Measurements from ENCODE around the gene NUMB. TPM values are rescaled to one million over a fixed set of nuclear protein-coding genes. Genes with fewer than 3 reads are reported as not detected.

NUMB gene
- total RNA-seq, 1 experiment from 2014 or later = 81.5 TPM

- intact Hi-C loops (cut with micrococcal nuclease) = no loop called here
- Mint-ChIP-seq H3K4me1 (ENCODE audit: insufficient read depth, unreplicated experiment) (peaks cover 15% of the 10 kb centered on the region), H3K27ac (ENCODE audit: low read depth, unreplicated experiment) (no peak overlapping the region), H3K4me3 (ENCODE audit: unreplicated experiment) (no peak overlapping the region), H3K27me3 (ENCODE audit: insufficient read depth, unreplicated experiment) (no peaks in the 10 kb centered on the region), H3K9me3 (ENCODE audit: unreplicated experiment) (no peaks in the 10 kb centered on the region), H3K36me3 (ENCODE audit: insufficient read depth, unreplicated experiment) (no peaks in the 10 kb centered on the region)
- ChIA-PET CTCF (no interaction called here), POLR2A (interaction anchor here (0.7 kb wide), 1 partner anchor 44 kb away, joined by 3 read pairs; no protein-coding TSS in a partner anchor)
- TF ChIP-seq, protein P1, sequence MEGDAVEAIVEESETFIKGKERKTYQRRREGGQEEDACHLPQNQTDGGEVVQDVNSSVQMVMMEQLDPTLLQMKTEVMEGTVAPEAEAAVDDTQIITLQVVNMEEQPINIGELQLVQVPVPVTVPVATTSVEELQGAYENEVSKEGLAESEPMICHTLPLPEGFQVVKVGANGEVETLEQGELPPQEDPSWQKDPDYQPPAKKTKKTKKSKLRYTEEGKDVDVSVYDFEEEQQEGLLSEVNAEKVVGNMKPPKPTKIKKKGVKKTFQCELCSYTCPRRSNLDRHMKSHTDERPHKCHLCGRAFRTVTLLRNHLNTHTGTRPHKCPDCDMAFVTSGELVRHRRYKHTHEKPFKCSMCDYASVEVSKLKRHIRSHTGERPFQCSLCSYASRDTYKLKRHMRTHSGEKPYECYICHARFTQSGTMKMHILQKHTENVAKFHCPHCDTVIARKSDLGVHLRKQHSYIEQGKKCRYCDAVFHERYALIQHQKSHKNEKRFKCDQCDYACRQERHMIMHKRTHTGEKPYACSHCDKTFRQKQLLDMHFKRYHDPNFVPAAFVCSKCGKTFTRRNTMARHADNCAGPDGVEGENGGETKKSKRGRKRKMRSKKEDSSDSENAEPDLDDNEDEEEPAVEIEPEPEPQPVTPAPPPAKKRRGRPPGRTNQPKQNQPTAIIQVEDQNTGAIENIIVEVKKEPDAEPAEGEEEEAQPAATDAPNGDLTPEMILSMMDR (IDR thresholded peaks at IDR 0.05; ENCODE audit: unreplicated experiment) = no peak
- BruUV-seq (replicated peaks) = no TSS peak
- DNase-seq (ENCODE audit: unreplicated experiment) = no peak
Observed at GRCh38 chr14:73250317-73250713, 208.0 kb downstream of the NUMB start.

DNA sequence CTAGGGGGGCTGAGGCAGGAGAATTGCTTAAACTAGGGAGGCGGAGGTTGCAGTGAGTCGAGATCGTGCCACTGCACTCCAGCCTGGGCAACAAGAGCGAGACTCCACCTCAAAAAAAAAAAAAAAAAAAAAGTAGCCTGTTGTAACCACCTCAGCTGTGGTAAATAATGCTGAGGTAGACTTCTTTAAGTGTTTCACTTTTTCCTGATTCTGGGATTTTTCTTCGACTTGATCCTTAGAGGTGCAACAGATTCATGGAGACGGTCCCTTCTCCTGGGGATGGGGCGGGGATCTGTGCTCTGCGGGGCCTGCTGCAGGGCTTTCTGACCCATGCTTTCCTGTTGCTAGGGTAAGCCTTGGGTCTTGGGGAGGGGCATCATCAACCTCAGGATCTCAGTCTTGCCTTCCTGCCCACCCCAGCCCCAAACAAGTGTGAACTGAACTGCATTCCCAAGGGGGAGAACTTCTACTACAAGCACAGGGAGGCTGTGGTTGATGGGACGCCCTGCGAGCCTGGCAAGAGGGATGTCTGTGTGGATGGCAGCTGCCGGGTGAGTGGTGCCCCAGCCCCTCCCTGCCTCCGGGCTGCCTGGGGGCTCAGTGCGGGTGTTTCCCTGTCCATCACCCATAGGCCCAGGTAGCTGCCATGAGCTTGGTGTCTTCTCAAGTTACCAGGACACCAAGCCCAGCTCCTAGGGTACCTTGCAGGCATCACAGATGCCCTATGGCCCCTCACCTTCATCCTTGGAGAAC is 208.6 kb downstream of the NUMB start:
- Mint-ChIP-seq H3K36me3 (ENCODE audit: insufficient read depth, unreplicated experiment) (no peaks in the 10 kb centered on the region), H3K27ac (ENCODE audit: low read depth, unreplicated experiment) (no peak overlapping the region), H3K4me3 (ENCODE audit: unreplicated experiment) (no peak overlapping the region), H3K9me3 (ENCODE audit: unreplicated experiment) (no peaks in the 10 kb centered on the region), H3K27me3 (ENCODE audit: insufficient read depth, unreplicated experiment) (no peaks in the 10 kb centered on the region), H3K4me1 (ENCODE audit: insufficient read depth, unreplicated experiment) (peaks cover 15% of the 10 kb centered on the region)
- TF ChIP-seq, protein P1 (IDR thresholded peaks at IDR 0.05; ENCODE audit: unreplicated experiment) = no peak
- intact Hi-C loops (cut with micrococcal nuclease) = no loop called here
- CTCF ChIA-PET = no interaction called here
- no peak for DNase-seq (ENCODE audit: unreplicated experiment)
- POLR2A ChIA-PET = interaction anchor here (0.7 kb wide), 1 partner anchor 43 kb away, joined by 3 read pairs; no protein-coding TSS in a partner anchor
- BruUV-seq (replicated peaks) = no TSS peak

GRCh38 chr14:73249108-73249507 is 209.2 kb downstream of the NUMB start:
- POLR2A ChIA-PET = no interaction called here
- intact Hi-C loops (cut with micrococcal nuclease) = no loop called here
- Mint-ChIP-seq H3K9me3 (ENCODE audit: unreplicated experiment) (no peaks in the 10 kb centered on the region), H3K36me3 (ENCODE audit: insufficient read depth, unreplicated experiment) (no peaks in the 10 kb centered on the region), H3K4me1 (ENCODE audit: insufficient read depth, unreplicated experiment) (peaks cover 15% of the 10 kb centered on the region), H3K27ac (ENCODE audit: low read depth, unreplicated experiment) (no peak overlapping the region), H3K27me3 (ENCODE audit: insufficient read depth, unreplicated experiment) (no peaks in the 10 kb centered on the region), H3K4me3 (ENCODE audit: unreplicated experiment) (no peak overlapping the region)
- CTCF ChIA-PET = no interaction called here
- no peak for DNase-seq (ENCODE audit: unreplicated experiment)
- TF ChIP-seq, protein P1 (IDR thresholded peaks at IDR 0.05; ENCODE audit: unreplicated experiment) = no peak
- BruUV-seq (replicated peaks) = no TSS peak

DNA sequence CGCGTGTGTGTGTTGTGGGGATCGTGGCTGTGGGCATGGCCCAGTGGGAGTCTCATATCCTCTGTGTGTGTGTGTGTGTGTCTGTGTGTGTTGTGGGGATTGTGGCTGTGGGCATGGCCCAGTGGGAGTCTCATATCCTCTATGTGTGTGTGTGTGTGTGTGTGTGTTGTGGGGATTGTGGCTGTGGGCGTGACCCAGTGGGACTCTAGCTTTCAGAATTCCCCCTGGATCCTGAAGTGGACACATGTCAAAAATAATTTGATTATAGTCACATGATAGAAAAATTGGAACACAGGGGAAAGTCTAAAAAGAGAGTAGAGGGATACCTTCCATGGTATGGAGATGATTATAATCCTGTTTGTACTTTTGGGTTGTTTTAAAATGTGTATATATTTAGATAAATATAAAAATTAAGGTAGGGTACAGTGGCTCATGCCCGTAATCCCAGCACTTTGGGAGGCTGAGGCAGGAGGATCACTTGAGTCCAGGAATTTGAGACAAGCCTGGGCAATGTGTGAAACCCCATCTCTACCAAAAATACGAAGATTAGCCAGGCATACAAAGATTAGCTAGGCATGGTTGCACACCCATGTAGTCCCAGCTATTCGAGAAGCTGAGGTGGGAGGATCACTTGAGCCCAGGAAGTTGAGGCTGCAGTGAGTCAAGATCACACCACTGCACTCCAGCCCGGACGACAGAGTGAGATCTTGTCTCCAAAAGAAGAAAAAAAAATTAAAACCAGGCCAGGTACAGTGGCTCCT is 210.1 kb downstream of the NUMB start:
- ChIA-PET CTCF (interaction anchor here (0.7 kb wide), 1 partner anchor 19 kb away, joined by 3 read pairs; no protein-coding TSS in a partner anchor), POLR2A (interaction anchor here (1.2 kb wide), 1 partner anchor 8 kb away, joined by 3 read pairs; no protein-coding TSS in a partner anchor)
- no TSS peak for BruUV-seq (replicated peaks)
- Mint-ChIP-seq H3K4me3 (ENCODE audit: unreplicated experiment) (no peak overlapping the region), H3K27me3 (ENCODE audit: insufficient read depth, unreplicated experiment) (no peaks in the 10 kb centered on the region), H3K4me1 (ENCODE audit: insufficient read depth, unreplicated experiment) (peaks cover 15% of the 10 kb centered on the region), H3K36me3 (ENCODE audit: insufficient read depth, unreplicated experiment) (no peaks in the 10 kb centered on the region), H3K9me3 (ENCODE audit: unreplicated experiment) (no peaks in the 10 kb centered on the region), H3K27ac (ENCODE audit: low read depth, unreplicated experiment) (no peak overlapping the region)
- no peak for DNase-seq (ENCODE audit: unreplicated experiment)
- intact Hi-C loops (cut with micrococcal nuclease) = no loop called here
- TF ChIP-seq, protein P1 (IDR thresholded peaks at IDR 0.05; ENCODE audit: unreplicated experiment) = no peak
